Thymus (tissue), 14 donors: ENCODE results near the gene MOB2. TPM values are rescaled to one million over a fixed set of nuclear protein-coding genes. Genes with fewer than 3 reads are reported as not detected.

Source experiments
- DNase-seq, 9 donors: peaks; one replicate each; pipeline ENCODE4 v3.0.0-alpha.2; 2013; ENCODE audit warnings: low spot score in 9 of 9, low read depth in 6 of 9, missing footprints in 1 of 9
- H3K27ac ChIP-seq, 2 donors: one replicate each; pipeline ENCODE4 v1.5.1; 2013; ENCODE audit warnings: control low read depth in 1 of 2, low read depth in 1 of 2, low read length in 1 of 2, mild to moderate bottlenecking in 1 of 2, moderate library complexity in 1 of 2
- H3K27me3 ChIP-seq, 2 donors: one replicate each; pipeline ENCODE4 v1.5.1; 2013; ENCODE audit warnings: low read length in 1 of 2; ENCODE audit not compliant: control insufficient read depth in 2 of 2, insufficient read depth in 1 of 2
- H3K36me3 ChIP-seq, 2 donors: one replicate each; pipeline ENCODE4 v1.5.1; 2013; ENCODE audit warnings: low read length in 1 of 2, mild to moderate bottlenecking in 1 of 2, moderate library complexity in 1 of 2; ENCODE audit not compliant: control insufficient read depth in 2 of 2, insufficient read depth in 2 of 2
- H3K4me1 ChIP-seq, 2 donors: one replicate each; pipeline ENCODE4 v1.5.1; 2013; ENCODE audit warnings: low read length in 2 of 2; ENCODE audit not compliant: control insufficient read depth in 2 of 2, insufficient read depth in 2 of 2
- H3K4me3 ChIP-seq, 2 donors: one replicate each; pipeline ENCODE4 v1.5.1; 2013; ENCODE audit warnings: low read length in 2 of 2, control low read depth in 1 of 2, mild to moderate bottlenecking in 1 of 2
- H3K9me3 ChIP-seq, 2 donors: one replicate each; pipeline ENCODE4 v1.5.1; 2013; ENCODE audit warnings: low read length in 1 of 2, mild to moderate bottlenecking in 1 of 2; ENCODE audit not compliant: control insufficient read depth in 2 of 2, insufficient read depth in 1 of 2
- WGBS: extraction: QIAGEN DNeasy Blood & Tissue Kit; methylation state at CpG from one replicate; pipeline ENCODE4 v1.1.7; 2013; 5-methylcytosine and 5-hydroxymethylcytosine counted together
- long read RNA-seq, 10 donors: transcript quantifications; one replicate each; lab custom pipeline, GENCODE V29; 2026
- polyA plus RNA-seq: library from polyadenylated mRNA; stranded (reverse); fragments of 200-250 nt; gene quantifications from one replicate; pipeline ENCODE4 v1.2.3, GENCODE V29; 2013
- total RNA-seq: library from RNA; stranded (reverse); fragments of 120-200 nt; gene quantifications from one replicate; pipeline ENCODE4 v1.2.4, GENCODE V29; 2013
- donor health status: healthy.

The MOB2 gene
- total RNA-seq (34.0 TPM), polyA plus RNA-seq (46.5 TPM)
- long read RNA-seq, donor 1 = 0 reads
- long read RNA-seq, donor 2 = 0 reads
- long read RNA-seq, donor 3, partial matches to known transcripts = 16 of 21 reads
- long read RNA-seq, donor 3, other reads (novel, unspliced or antisense) = 0 of 21 reads
- long read RNA-seq, donor 4 = 0 reads
- long read RNA-seq, donor 5, partial matches to known transcripts = 19 of 21 reads
- long read RNA-seq, donor 5, other reads (novel, unspliced or antisense) = 0 of 21 reads
- long read RNA-seq, donor 6, partial matches to known transcripts = 8 of 10 reads
- long read RNA-seq, donor 6, other reads (novel, unspliced or antisense) = 0 of 10 reads
- long read RNA-seq, donor 7, partial matches to known transcripts = 9 of 10 reads
- long read RNA-seq, donor 7, other reads (novel, unspliced or antisense) = 0 of 10 reads
- long read RNA-seq, donor 8, partial matches to known transcripts = 6 of 6 reads
- long read RNA-seq, donor 8, other reads (novel, unspliced or antisense) = 0 of 6 reads
- long read RNA-seq, donor 9, partial matches to known transcripts = 7 of 9 reads
- long read RNA-seq, donor 9, other reads (novel, unspliced or antisense) = 0 of 9 reads
- long read RNA-seq, donor 10 = 0 reads

DNA sequence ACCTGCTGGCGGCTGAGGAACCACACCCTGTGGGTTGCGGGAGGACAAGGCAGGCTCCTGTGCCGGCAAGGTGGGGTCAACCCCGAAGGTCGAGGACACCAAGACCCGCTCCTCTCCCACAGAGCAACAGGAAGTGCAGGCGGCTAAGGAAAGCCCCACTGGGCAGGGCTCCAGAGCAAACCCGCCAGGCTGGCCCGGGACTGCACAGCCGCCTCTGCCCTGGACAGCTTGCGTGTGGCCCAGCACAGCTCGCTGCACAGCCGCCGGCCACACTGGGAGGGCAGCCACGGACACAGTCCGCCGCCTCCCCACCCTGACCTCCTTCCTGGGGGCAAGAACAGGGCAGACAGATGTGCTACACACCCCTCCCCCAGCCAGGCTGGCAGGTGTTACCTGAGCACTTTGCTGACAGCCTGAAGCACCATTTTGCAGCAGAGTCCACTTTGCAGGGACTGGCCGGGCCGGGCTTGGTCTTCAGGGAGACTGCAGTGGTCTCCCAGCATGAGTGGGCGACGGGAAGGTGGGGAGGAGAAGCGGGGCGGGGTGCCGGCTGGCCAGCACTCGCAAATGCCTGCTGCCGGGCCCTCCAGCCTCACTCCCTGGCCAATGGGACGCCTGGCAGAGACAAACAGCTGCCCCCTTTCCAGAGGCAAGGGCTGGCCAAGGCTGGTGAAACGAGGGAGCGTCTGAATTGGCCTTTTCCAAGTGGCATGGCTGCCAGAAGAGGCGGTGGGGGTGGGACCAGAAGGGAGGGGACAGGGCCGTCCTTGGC is at the start of gene MOB2:
Gene MOB2, minus strand, starts transcription at position 726 of the 772 bp plus-strand sequence. Its CDS starts 223 bp downstream, at position 503.
- Histone ChIP-seq H3K27me3 (no peaks in the 10 kb centered on the region), H3K4me3 (no peak within 1 kb of the TSS), H3K4me1 (peaks cover 0 to 7% of the 10 kb centered on the region in 2 donors), H3K9me3 (no peaks in the 10 kb centered on the region), H3K36me3 (peaks cover 0 to 7% of the 10 kb centered on the region in 2 donors), H3K27ac (no peak within 1 kb of the TSS)
- 87% methylated on average over 31 of the region's 31 CpGs for WGBS
- DNase-seq = no peak

- Histone ChIP-seq H3K4me1 (peaks cover 0 to 9% of the 10 kb centered on the region in 2 donors), H3K4me3 (no peak overlapping the region), H3K9me3 (no peaks in the 10 kb centered on the region), H3K27me3 (peaks cover 0 to 18% of the 10 kb centered on the region in 2 donors), H3K36me3 (peaks cover 18 to 25% of the 10 kb centered on the region in 2 donors), H3K27ac (no peak overlapping the region)
- 98% methylated on average over 14 of the region's 14 CpGs for WGBS
- no peak for DNase-seq
Measured at GRCh38 chr11:1534682-1535081, 48.1 kb upstream of the MOB2 start.

DNA sequence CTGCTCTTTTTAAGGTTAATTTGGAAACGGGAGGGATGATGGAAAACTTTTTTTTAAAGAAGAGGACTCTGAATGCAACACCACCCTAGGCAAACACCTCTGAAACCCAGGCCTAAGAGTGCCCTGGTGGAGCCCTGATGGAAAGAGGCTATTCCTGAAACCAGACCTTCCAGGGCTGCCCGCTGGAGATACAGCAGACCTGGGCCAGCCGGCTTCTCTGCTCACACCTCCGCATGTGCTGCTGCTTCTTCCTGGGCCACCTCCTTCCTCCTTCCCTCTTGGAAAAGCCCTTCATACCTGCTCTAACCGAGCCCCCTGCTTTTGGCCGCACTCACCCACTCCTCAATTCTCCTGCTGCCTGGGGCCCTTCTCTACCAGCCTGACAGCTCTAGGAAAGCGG is 47.6 kb upstream of the MOB2 start:
- Histone ChIP-seq H3K27ac (no peak overlapping the region), H3K4me1 (peaks cover 0 to 9% of the 10 kb centered on the region in 2 donors), H3K9me3 (no peaks in the 10 kb centered on the region), H3K4me3 (no peak overlapping the region), H3K36me3 (peaks cover 18 to 25% of the 10 kb centered on the region in 2 donors), H3K27me3 (peaks cover 0 to 16% of the 10 kb centered on the region in 2 donors)
- 97% methylated on average over 7 of the region's 7 CpGs for WGBS
- no peak for DNase-seq

- Histone ChIP-seq H3K9me3 (no peaks in the 10 kb centered on the region), H3K4me3 (no peak overlapping the region), H3K4me1 (peaks cover 0 to 9% of the 10 kb centered on the region in 2 donors), H3K36me3 (peaks cover 18 to 25% of the 10 kb centered on the region in 2 donors), H3K27ac (no peak overlapping the region), H3K27me3 (peaks cover 0 to 8% of the 10 kb centered on the region in 2 donors)
- no peak for DNase-seq
- 89% methylated on average over 10 of the region's 10 CpGs for WGBS
Measured at GRCh38 chr11:1533342-1533725, 46.8 kb upstream of the MOB2 start.

DNA sequence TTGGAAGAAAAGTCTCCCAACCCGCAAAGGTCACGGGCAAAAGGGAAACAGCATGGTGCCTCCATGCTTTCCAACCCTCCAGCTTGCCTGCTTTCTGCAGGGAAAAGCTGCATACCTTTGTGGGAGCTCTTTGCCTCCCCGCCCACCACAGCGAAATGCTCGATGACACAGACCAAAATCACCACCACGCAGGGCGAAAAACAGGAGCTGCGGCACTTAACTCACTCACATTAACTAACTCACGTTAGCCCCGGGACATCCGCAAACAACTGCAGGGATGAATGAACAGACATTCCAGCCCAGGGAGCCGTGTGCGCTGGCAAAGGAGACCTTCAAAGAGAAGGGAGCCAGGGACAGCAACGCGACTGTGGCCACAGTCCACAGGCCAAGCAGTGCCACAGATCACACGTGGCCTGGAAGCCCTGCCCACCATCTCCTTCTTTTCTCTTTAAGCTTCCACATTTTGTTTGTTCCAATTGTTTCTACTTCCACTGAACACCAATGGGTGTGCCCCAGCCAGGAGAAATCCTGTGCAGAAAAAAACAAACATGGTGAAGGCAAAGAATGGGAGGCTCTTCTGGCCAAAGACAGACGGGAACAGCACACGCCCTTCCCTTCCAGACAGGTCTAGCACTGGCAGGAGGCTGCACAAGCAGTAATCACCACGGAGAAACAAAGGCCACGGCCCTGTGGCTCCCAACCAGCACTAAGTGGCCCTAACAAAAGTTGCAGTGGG is 46.2 kb upstream of the MOB2 start:
- Histone ChIP-seq H3K4me1 (peaks cover 0 to 9% of the 10 kb centered on the region in 2 donors), H3K9me3 (no peaks in the 10 kb centered on the region), H3K36me3 (peaks cover 18 to 25% of the 10 kb centered on the region in 2 donors), H3K27ac (no peak overlapping the region), H3K27me3 (peaks cover 0 to 2% of the 10 kb centered on the region in 2 donors), H3K4me3 (no peak overlapping the region)
- WGBS = 93% methylated on average over 20 of the region's 20 CpGs
- DNase-seq = no peak

GRCh38 chr11:1532014-1532586 is 45.5 kb upstream of the MOB2 start:
- Histone ChIP-seq H3K27ac (peak overlapping the region in 1 of 2 donors; percentile 3), H3K9me3 (no peaks in the 10 kb centered on the region), H3K4me3 (no peak overlapping the region), H3K27me3 (no peaks in the 10 kb centered on the region), H3K36me3 (peaks cover 18 to 25% of the 10 kb centered on the region in 2 donors), H3K4me1 (peaks cover 0 to 9% of the 10 kb centered on the region in 2 donors)
- WGBS = 96% methylated on average over 17 of the region's 17 CpGs
- DNase-seq = no peak

- no peak overlapping the region for H3K4me3 ChIP-seq
- peaks cover 18 to 25% of the 10 kb centered on the region in 2 donors for H3K36me3 ChIP-seq
- DNase-seq = no peak
- H3K27me3 ChIP-seq = no peaks in the 10 kb centered on the region
- H3K4me1 ChIP-seq = peaks cover 0 to 9% of the 10 kb centered on the region in 2 donors
- peak overlapping the region; percentile 3 to 20 for H3K27ac ChIP-seq
- 93% methylated on average over 12 of the region's 12 CpGs for WGBS
- no peaks in the 10 kb centered on the region for H3K9me3 ChIP-seq
Measured at GRCh38 chr11:1531449-1532013, 45.0 kb upstream of the MOB2 start.
